ENCODE results near the gene KLHL1. TPM values are rescaled to one million over a fixed set of nuclear protein-coding genes. Genes with fewer than 3 reads are reported as not detected.

KLHL1 gene
- polyA plus RNA-seq, 3 donors = not detected

DNA sequence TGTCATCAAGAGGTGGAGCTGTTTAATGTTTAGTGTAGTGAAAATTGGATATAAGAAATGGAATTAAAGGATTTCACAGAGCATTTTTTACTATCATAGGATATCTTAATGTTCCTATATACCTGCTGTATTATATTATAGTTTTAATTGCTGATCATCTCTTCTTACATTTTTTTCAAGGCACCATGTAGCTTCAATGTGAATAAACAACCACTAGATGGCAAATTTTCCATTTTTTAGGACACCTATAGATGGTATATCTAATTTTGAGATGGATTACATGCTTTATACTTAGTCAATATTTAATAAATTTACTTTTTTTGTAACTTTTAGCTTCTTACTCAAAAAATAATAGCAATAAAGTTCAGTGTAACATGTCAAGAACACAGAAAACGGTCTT lies 9.6 kb downstream of the KLHL1 start:
- Mint-ChIP-seq H3K9me3 (peaks cover 0 to 2% (median 0%) of the 10 kb centered on the region in 7 donors), H3K36me3 (no peaks in the 10 kb centered on the region), H3K27ac (no peak overlapping the region), H3K27me3 (ENCODE audit: low read depth in 3 of 3) (no peaks in the 10 kb centered on the region), H3K4me3 (no peak overlapping the region), H3K4me1 (no peaks in the 10 kb centered on the region)
- Histone ChIP-seq H3K36me3 (replicated peaks in 1 of 2; ENCODE audit: control insufficient read depth in 1 of 2, insufficient read depth in 2 of 2, low read length in 2 of 2) (no peaks in the 10 kb centered on the region), H4K20me1 (ENCODE audit: insufficient read depth, low read length) (no peaks in the 10 kb centered on the region), H3K4me3 (replicated peaks in 1 of 3; ENCODE audit: low read depth in 2 of 3, low read length in 3 of 3) (no peak overlapping the region), H3K4me1 (ENCODE audit: control insufficient read depth in 1 of 2, insufficient read depth in 2 of 2, low read length in 2 of 2) (no peaks in the 10 kb centered on the region), H3K4me2 (replicated peaks; ENCODE audit: extremely low read depth, low read length, poor library complexity, severe bottlenecking) (no peak overlapping the region), H3K9me3 (replicated peaks in 1 of 2; ENCODE audit: control insufficient read depth in 1 of 2, insufficient read depth in 1 of 2, low read length in 2 of 2) (no peaks in the 10 kb centered on the region), H3K27me3 (ENCODE audit: control insufficient read depth in 2 of 2, insufficient read depth in 2 of 2, low read length in 2 of 2) (no peaks in the 10 kb centered on the region), H2AFZ (ENCODE audit: insufficient read depth, low read depth, low read length, poor library complexity, severe bottlenecking) (no peak overlapping the region), H3K9ac (ENCODE audit: insufficient read depth, low read length, poor library complexity, severe bottlenecking) (no peak overlapping the region), H3K27ac (ENCODE audit: low read depth in 1 of 2, low read length in 2 of 2) (no peak overlapping the region), H3K79me2 (ENCODE audit: insufficient read depth, low read length) (no peaks in the 10 kb centered on the region)
- TF ChIP-seq, protein P1, sequence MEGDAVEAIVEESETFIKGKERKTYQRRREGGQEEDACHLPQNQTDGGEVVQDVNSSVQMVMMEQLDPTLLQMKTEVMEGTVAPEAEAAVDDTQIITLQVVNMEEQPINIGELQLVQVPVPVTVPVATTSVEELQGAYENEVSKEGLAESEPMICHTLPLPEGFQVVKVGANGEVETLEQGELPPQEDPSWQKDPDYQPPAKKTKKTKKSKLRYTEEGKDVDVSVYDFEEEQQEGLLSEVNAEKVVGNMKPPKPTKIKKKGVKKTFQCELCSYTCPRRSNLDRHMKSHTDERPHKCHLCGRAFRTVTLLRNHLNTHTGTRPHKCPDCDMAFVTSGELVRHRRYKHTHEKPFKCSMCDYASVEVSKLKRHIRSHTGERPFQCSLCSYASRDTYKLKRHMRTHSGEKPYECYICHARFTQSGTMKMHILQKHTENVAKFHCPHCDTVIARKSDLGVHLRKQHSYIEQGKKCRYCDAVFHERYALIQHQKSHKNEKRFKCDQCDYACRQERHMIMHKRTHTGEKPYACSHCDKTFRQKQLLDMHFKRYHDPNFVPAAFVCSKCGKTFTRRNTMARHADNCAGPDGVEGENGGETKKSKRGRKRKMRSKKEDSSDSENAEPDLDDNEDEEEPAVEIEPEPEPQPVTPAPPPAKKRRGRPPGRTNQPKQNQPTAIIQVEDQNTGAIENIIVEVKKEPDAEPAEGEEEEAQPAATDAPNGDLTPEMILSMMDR (IDR thresholded peaks at IDR 0.05) = no peak
- no CpG with 5 or more reads among the region's 1 CpG for WGBS (ENCODE audit: insufficient coverage)
- intact Hi-C loops (cut with micrococcal nuclease) = no loop called here
- no peak for DNase-seq

DNA sequence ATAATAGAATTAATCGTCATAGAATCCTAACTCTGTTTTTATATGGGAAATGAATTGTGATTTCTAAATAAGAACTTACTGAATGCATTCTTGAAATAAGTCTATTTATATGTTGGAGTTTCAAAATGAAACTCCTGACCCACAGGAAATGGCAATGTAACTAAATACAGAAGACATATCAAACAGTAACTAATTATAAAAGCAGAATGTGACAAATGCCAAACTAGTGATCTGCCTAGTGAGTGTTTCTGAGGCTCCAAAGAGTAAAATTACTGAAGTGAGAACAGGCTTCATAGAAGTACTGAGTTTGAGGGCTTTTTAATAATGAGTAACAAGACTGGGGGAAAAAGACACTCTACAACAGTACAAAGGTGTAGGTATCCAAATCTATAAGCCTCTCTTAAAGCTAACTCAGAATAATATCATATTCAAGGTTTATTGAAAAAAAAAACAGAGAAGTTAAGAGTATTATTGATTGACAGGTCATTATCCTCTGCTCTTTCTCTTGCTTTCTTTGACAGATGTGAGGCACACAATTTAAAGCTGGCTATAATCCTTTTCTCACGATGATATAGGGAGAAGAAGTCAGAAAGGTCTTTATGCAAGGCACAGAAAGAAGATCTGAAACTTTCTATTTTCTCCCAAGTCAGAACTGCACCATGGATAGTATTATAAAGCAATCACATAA lies 18.1 kb downstream of the KLHL1 start:
- Histone ChIP-seq H3K27ac (ENCODE audit: low read depth in 1 of 2, low read length in 2 of 2) (no peak overlapping the region), H2AFZ (ENCODE audit: insufficient read depth, low read depth, low read length, poor library complexity, severe bottlenecking) (no peak overlapping the region), H4K20me1 (ENCODE audit: insufficient read depth, low read length) (no peaks in the 10 kb centered on the region), H3K36me3 (replicated peaks in 1 of 2; ENCODE audit: control insufficient read depth in 1 of 2, insufficient read depth in 2 of 2, low read length in 2 of 2) (no peaks in the 10 kb centered on the region), H3K27me3 (ENCODE audit: control insufficient read depth in 2 of 2, insufficient read depth in 2 of 2, low read length in 2 of 2) (no peaks in the 10 kb centered on the region), H3K4me2 (replicated peaks; ENCODE audit: extremely low read depth, low read length, poor library complexity, severe bottlenecking) (no peak overlapping the region), H3K9ac (ENCODE audit: insufficient read depth, low read length, poor library complexity, severe bottlenecking) (no peak overlapping the region), H3K79me2 (ENCODE audit: insufficient read depth, low read length) (no peaks in the 10 kb centered on the region), H3K9me3 (replicated peaks in 1 of 2; ENCODE audit: control insufficient read depth in 1 of 2, insufficient read depth in 1 of 2, low read length in 2 of 2) (peaks cover 0 to 4% of the 10 kb centered on the region in 2 donors), H3K4me1 (ENCODE audit: control insufficient read depth in 1 of 2, insufficient read depth in 2 of 2, low read length in 2 of 2) (no peaks in the 10 kb centered on the region), H3K4me3 (replicated peaks in 1 of 3; ENCODE audit: low read depth in 2 of 3, low read length in 3 of 3) (no peak overlapping the region)
- intact Hi-C loops (cut with micrococcal nuclease) = no loop called here
- Mint-ChIP-seq H3K27ac (no peak overlapping the region), H3K4me1 (no peaks in the 10 kb centered on the region), H3K9me3 (peaks cover 0 to 8% (median 4%) of the 10 kb centered on the region in 7 donors), H3K36me3 (no peaks in the 10 kb centered on the region), H3K4me3 (no peak overlapping the region), H3K27me3 (ENCODE audit: low read depth in 3 of 3) (no peaks in the 10 kb centered on the region)
- TF ChIP-seq, protein P1 (IDR thresholded peaks at IDR 0.05) = no peak
- no CpG with 5 or more reads among the region's 2 CpGs for WGBS (ENCODE audit: insufficient coverage)
- DNase-seq = no peak
